ENCODE results near the gene AMHR2.

AMHR2 gene

GRCh38 chr12:53453953-53454640 lies 30.4 kb downstream of the AMHR2 start:
- H4K12ac ChIP-seq (ENCODE audit: low read depth, low read length) = no peak overlapping the region
- peaks cover 26 to 38% of the 10 kb centered on the region in 2 experiments for H3K36me3 ChIP-seq (ENCODE audit: control insufficient read depth in 1 of 2, insufficient read depth in 2 of 2, low read length in 2 of 2)

GRCh38 chr12:53454707-53455106 lies 31.1 kb downstream of the AMHR2 start:
- H3K18ac ChIP-seq (ENCODE audit: low read length) = no peak overlapping the region
- H4K12ac ChIP-seq (ENCODE audit: low read depth, low read length) = no peak overlapping the region
- no peak for DNase-seq
- H2AK5ac ChIP-seq (ENCODE audit: low read length) = no peak overlapping the region
- H2BK12ac ChIP-seq (ENCODE audit: low read length) = no peak overlapping the region
- H2AFZ ChIP-seq (ENCODE audit: insufficient read depth, low read length, poor library complexity) = no peak overlapping the region
- H2BK120ac ChIP-seq (ENCODE audit: insufficient read depth, low read length, poor library complexity) = no peak overlapping the region
- H3K79me1 ChIP-seq (ENCODE audit: low read length) = peaks cover 6% of the 10 kb centered on the region
- WGBS (ENCODE audit: extremely low coverage, insufficient coverage, insufficient read length) = no CpG with 5 or more reads among the region's 3 CpGs
- peak overlapping the region; percentile 11 for H3K4ac ChIP-seq (ENCODE audit: low read depth, low read length)
- no peaks in the 10 kb centered on the region for H3K27me3 ChIP-seq (ENCODE audit: insufficient read depth, low read length)
- no peak overlapping the region for H3K4me2 ChIP-seq (ENCODE audit: low read length)
- H3K9me3 ChIP-seq (ENCODE audit: insufficient read depth, low read depth, low read length) = no peaks in the 10 kb centered on the region
- H3K23ac ChIP-seq (ENCODE audit: low read length) = no peak overlapping the region
- no peak overlapping the region for H3K27ac ChIP-seq (ENCODE audit: low read depth, low read length)
- H3K4me1 ChIP-seq (ENCODE audit: control insufficient read depth in 1 of 2, insufficient read depth in 2 of 2, low read length in 2 of 2) = no peaks in the 10 kb centered on the region
- H2BK5ac ChIP-seq (ENCODE audit: low read depth, low read length, poor library complexity) = no peak overlapping the region
- H3K79me2 ChIP-seq (ENCODE audit: control insufficient read depth, insufficient read depth, low read length, poor library complexity) = peaks cover 9% of the 10 kb centered on the region
- no peak overlapping the region for H4K91ac ChIP-seq (ENCODE audit: low read depth, low read length)
- no peak overlapping the region for H3K14ac ChIP-seq (ENCODE audit: low read length)
- peak overlapping the region; percentile 9 for H3K9ac ChIP-seq (ENCODE audit: low read length)
- H3K4me3 ChIP-seq (ENCODE audit: low read depth, low read length) = no peak overlapping the region
- peaks cover 29 to 42% of the 10 kb centered on the region in 2 experiments for H3K36me3 ChIP-seq (ENCODE audit: control insufficient read depth in 1 of 2, insufficient read depth in 2 of 2, low read length in 2 of 2)
- no peak overlapping the region for H4K8ac ChIP-seq (ENCODE audit: low read depth, low read length)

More at GRCh38 chr12:53453953-53454640, 30.4 kb downstream of the AMHR2 start:
- no peak overlapping the region for H3K14ac ChIP-seq (ENCODE audit: low read length)
- H4K91ac ChIP-seq (ENCODE audit: low read depth, low read length) = no peak overlapping the region
- no peak overlapping the region for H2BK5ac ChIP-seq (ENCODE audit: low read depth, low read length, poor library complexity)
- H2BK12ac ChIP-seq (ENCODE audit: low read length) = no peak overlapping the region
- peak overlapping the region; percentile 96 for H3K4ac ChIP-seq (ENCODE audit: low read depth, low read length)
- no CpG with 5 or more reads among the region's 6 CpGs for WGBS (ENCODE audit: extremely low coverage, insufficient coverage, insufficient read length)
- no peaks in the 10 kb centered on the region for H3K4me1 ChIP-seq (ENCODE audit: control insufficient read depth in 1 of 2, insufficient read depth in 2 of 2, low read length in 2 of 2)
- peak overlapping the region; percentile 37 for H3K4me2 ChIP-seq (ENCODE audit: low read length)
- no peak overlapping the region for H3K23ac ChIP-seq (ENCODE audit: low read length)
- H3K27me3 ChIP-seq (ENCODE audit: insufficient read depth, low read length) = no peaks in the 10 kb centered on the region
- no peak overlapping the region for H2BK120ac ChIP-seq (ENCODE audit: insufficient read depth, low read length, poor library complexity)
- H3K27ac ChIP-seq (ENCODE audit: low read depth, low read length) = no peak overlapping the region
- no peak overlapping the region for H3K9ac ChIP-seq (ENCODE audit: low read length)
- no peak overlapping the region for H4K8ac ChIP-seq (ENCODE audit: low read depth, low read length)
- no peak overlapping the region for H2AK5ac ChIP-seq (ENCODE audit: low read length)
- H3K9me3 ChIP-seq (ENCODE audit: insufficient read depth, low read depth, low read length) = no peaks in the 10 kb centered on the region
- no peak overlapping the region for H2AFZ ChIP-seq (ENCODE audit: insufficient read depth, low read length, poor library complexity)
- no peak overlapping the region for H3K18ac ChIP-seq (ENCODE audit: low read length)
- H3K4me3 ChIP-seq (ENCODE audit: low read depth, low read length) = no peak overlapping the region
- no peak for DNase-seq
- H3K79me2 ChIP-seq (ENCODE audit: control insufficient read depth, insufficient read depth, low read length, poor library complexity) = peaks cover 9% of the 10 kb centered on the region
- H3K79me1 ChIP-seq (ENCODE audit: low read length) = peaks cover 6% of the 10 kb centered on the region

DNA sequence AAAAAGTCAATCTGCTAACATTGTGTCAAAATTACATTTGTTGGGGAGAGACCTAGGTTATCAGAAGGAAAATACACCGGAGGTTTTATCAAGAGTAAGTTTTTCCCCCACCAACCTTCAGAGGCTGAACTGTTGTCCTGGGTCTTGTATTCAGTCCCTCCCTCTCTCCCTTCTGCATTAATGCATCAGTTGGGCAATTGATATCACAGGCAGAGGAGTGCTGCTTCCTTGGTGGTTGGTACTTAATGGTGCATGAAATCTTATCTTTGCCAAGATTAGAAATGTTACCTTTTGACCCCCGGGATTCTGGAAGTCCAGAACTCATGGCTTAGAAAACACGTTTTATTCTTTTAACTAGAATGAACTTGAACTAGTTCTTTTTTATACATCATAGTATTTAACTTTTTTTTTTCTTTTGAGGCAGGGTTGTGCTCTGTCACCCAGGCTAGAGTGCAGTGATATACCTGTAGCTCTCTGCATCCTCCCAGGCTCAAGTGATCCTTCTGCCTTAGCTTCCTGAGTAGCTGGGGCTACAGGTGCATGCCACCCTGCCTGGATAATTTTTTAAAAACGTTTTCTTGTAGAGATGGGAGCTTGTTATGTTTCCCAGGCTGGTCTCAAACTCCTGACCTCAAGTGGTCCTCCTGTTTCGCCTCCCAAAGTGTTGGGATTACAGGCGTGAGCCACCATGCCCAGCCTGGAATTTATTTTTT lies 33.2 kb downstream of the AMHR2 start:
- H3K27ac ChIP-seq (ENCODE audit: low read depth, low read length) = no peak overlapping the region
- H3K27me3 ChIP-seq (ENCODE audit: insufficient read depth, low read length) = no peaks in the 10 kb centered on the region
- H2AK5ac ChIP-seq (ENCODE audit: low read length) = no peak overlapping the region

DNA sequence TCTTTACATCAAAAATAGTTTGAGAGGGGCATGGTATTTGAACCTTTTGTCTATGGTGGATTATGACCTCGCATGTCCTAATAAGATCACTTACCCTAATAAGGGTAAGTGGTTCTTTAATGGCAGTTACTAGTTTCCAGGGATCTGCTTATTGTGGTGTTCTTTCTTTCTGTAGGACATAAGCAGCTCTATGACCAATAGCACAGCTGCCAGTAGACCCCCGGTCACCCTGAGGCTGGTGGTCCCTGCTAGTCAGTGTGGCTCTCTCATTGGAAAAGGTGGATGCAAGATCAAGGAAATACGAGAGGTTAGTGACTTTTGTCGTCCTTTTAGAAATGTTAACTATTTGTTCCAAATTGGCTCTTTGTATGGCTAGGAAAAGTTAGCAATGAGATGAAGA lies 35.4 kb downstream of the AMHR2 start:
- no peak for DNase-seq
- H3K27ac ChIP-seq (ENCODE audit: low read depth, low read length) = no peak overlapping the region
- no peak overlapping the region for H3K14ac ChIP-seq (ENCODE audit: low read length)
- no peak overlapping the region for H3K9ac ChIP-seq (ENCODE audit: low read length)
- H4K91ac ChIP-seq (ENCODE audit: low read depth, low read length) = no peak overlapping the region
- no peak overlapping the region for H2BK12ac ChIP-seq (ENCODE audit: low read length)
- H4K12ac ChIP-seq (ENCODE audit: low read depth, low read length) = no peak overlapping the region
- H3K23ac ChIP-seq (ENCODE audit: low read length) = no peak overlapping the region
- H4K8ac ChIP-seq (ENCODE audit: low read depth, low read length) = no peak overlapping the region
- H3K79me2 ChIP-seq (ENCODE audit: control insufficient read depth, insufficient read depth, low read length, poor library complexity) = peaks cover 5% of the 10 kb centered on the region
- no peaks in the 10 kb centered on the region for H3K9me3 ChIP-seq (ENCODE audit: insufficient read depth, low read depth, low read length)
- no peak overlapping the region for H3K18ac ChIP-seq (ENCODE audit: low read length)
- no peak overlapping the region for H3K4me3 ChIP-seq (ENCODE audit: low read depth, low read length)
- no CpG with 5 or more reads among the region's 4 CpGs for WGBS (ENCODE audit: extremely low coverage, insufficient coverage, insufficient read length)
- H2BK5ac ChIP-seq (ENCODE audit: low read depth, low read length, poor library complexity) = no peak overlapping the region
- H3K4me1 ChIP-seq (ENCODE audit: control insufficient read depth in 1 of 2, insufficient read depth in 2 of 2, low read length in 2 of 2) = no peaks in the 10 kb centered on the region
- no peaks in the 10 kb centered on the region for H3K27me3 ChIP-seq (ENCODE audit: insufficient read depth, low read length)
- H3K4me2 ChIP-seq (ENCODE audit: low read length) = no peak overlapping the region
- no peak overlapping the region for H3K4ac ChIP-seq (ENCODE audit: low read depth, low read length)
- no peaks in the 10 kb centered on the region for H3K79me1 ChIP-seq (ENCODE audit: low read length)
- no peak overlapping the region for H2AK5ac ChIP-seq (ENCODE audit: low read length)
- H3K36me3 ChIP-seq (ENCODE audit: control insufficient read depth in 1 of 2, insufficient read depth in 2 of 2, low read length in 2 of 2) = peaks cover 50 to 77% of the 10 kb centered on the region in 2 experiments
- H2AFZ ChIP-seq (ENCODE audit: insufficient read depth, low read length, poor library complexity) = no peak overlapping the region
- H2BK120ac ChIP-seq (ENCODE audit: insufficient read depth, low read length, poor library complexity) = no peak overlapping the region

More for the DNA sequence above, 33.2 kb downstream of the AMHR2 start:
- no peak overlapping the region for H4K8ac ChIP-seq (ENCODE audit: low read depth, low read length)
- H3K4ac ChIP-seq (ENCODE audit: low read depth, low read length) = peak overlapping the region; percentile 58
- no peak overlapping the region for H4K12ac ChIP-seq (ENCODE audit: low read depth, low read length)
- peaks cover 44 to 60% of the 10 kb centered on the region in 2 experiments for H3K36me3 ChIP-seq (ENCODE audit: control insufficient read depth in 1 of 2, insufficient read depth in 2 of 2, low read length in 2 of 2)
- peaks cover 6% of the 10 kb centered on the region for H3K79me1 ChIP-seq (ENCODE audit: low read length)
- H2BK12ac ChIP-seq (ENCODE audit: low read length) = no peak overlapping the region
- no peak overlapping the region for H3K4me2 ChIP-seq (ENCODE audit: low read length)
- no peak overlapping the region for H3K18ac ChIP-seq (ENCODE audit: low read length)
- H3K9me3 ChIP-seq (ENCODE audit: insufficient read depth, low read depth, low read length) = no peaks in the 10 kb centered on the region
- DNase-seq = no peak
- H3K9ac ChIP-seq (ENCODE audit: low read length) = no peak overlapping the region
- no peak overlapping the region for H3K23ac ChIP-seq (ENCODE audit: low read length)
- no CpG with 5 or more reads among the region's 6 CpGs for WGBS (ENCODE audit: extremely low coverage, insufficient coverage, insufficient read length)
- no peak overlapping the region for H4K91ac ChIP-seq (ENCODE audit: low read depth, low read length)
- H2AFZ ChIP-seq (ENCODE audit: insufficient read depth, low read length, poor library complexity) = no peak overlapping the region
- no peak overlapping the region for H2BK5ac ChIP-seq (ENCODE audit: low read depth, low read length, poor library complexity)
- peaks cover 11% of the 10 kb centered on the region for H3K79me2 ChIP-seq (ENCODE audit: control insufficient read depth, insufficient read depth, low read length, poor library complexity)
- no peak overlapping the region for H2BK120ac ChIP-seq (ENCODE audit: insufficient read depth, low read length, poor library complexity)
- H3K4me1 ChIP-seq (ENCODE audit: control insufficient read depth in 1 of 2, insufficient read depth in 2 of 2, low read length in 2 of 2) = no peaks in the 10 kb centered on the region
- no peak overlapping the region for H3K14ac ChIP-seq (ENCODE audit: low read length)
- H3K4me3 ChIP-seq (ENCODE audit: low read depth, low read length) = no peak overlapping the region

All from trophoblast cell (in vitro differentiated cells and primary cell).